ENCODE results near the gene PGF.

The PGF gene

GRCh38 chr14:74956280-74957072 lies 1.1 kb upstream of the PGF start:
- POLR2A ChIA-PET = interaction anchor here (0.6 kb wide), 1 partner anchor 166 kb away, joined by 5 read pairs; no protein-coding TSS in a partner anchor
- Histone ChIP-seq H3K9me3 (ENCODE audit: control insufficient read depth, insufficient read depth, low read depth, low read length) (no peaks in the 10 kb centered on the region), H3K4me3 (ENCODE audit: low read depth, low read length) (no peak overlapping the region), H3K27ac (ENCODE audit: extremely low read depth, low read depth, low read length) (no peak overlapping the region), H3K4me1 (ENCODE audit: control insufficient read depth, insufficient read depth, low read length) (peaks cover 17% of the 10 kb centered on the region), H3K36me3 (ENCODE audit: control insufficient read depth in 2 of 2, insufficient read depth in 1 of 2, low read length in 2 of 2) (peaks cover 0 to 20% of the 10 kb centered on the region in 2 experiments; a peak in 1 of 3 replicates)
- CTCF ChIA-PET = interaction anchor here (3.0 kb wide), 1 partner anchor 11 kb away, joined by 15 read pairs; no protein-coding TSS in a partner anchor
- TF ChIP-seq ZNF664 (tag by site-specific recombination; IDR thresholded peaks at IDR 0.05) (no peak), ZNF776 (tag by site-specific recombination; IDR thresholded peaks at IDR 0.05; ENCODE audit: borderline replicate concordance) (no peak), ZNF701 (tag by site-specific recombination; IDR thresholded peaks at IDR 0.05) (no peak), ZEB2 (tag by site-specific recombination; IDR thresholded peaks at IDR 0.05) (no peak), EGR2 (tag by site-specific recombination; IDR thresholded peaks at IDR 0.05; ENCODE audit: low read depth) (0 out of 2 replicates have a peak, but pooled peaks have one; percentile 23), ZFHX2 (tag by site-specific recombination; conservative IDR thresholded peaks at IDR 0.05) (peak; percentile 49), ZBTB17 (tag by site-specific recombination; IDR thresholded peaks at IDR 0.05) (peak; percentile 89), ZNF658 (tag by site-specific recombination; IDR thresholded peaks at IDR 0.05) (no peak)
- TF ChIP-seq, protein P1, sequence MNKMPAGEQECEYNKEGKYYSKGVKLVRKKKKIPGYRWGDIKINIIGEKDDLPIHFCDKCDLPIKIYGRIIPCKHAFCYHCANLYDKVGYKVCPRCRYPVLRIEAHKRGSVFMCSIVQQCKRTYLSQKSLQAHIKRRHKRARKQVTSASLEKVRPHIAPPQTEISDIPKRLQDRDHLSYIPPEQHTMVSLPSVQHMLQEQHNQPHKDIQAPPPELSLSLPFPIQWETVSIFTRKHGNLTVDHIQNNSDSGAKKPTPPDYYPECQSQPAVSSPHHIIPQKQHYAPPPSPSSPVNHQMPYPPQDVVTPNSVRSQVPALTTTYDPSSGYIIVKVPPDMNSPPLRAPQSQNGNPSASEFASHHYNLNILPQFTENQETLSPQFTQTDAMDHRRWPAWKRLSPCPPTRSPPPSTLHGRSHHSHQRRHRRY (tag by site-specific recombination; IDR thresholded peaks at IDR 0.05) = no peak

DNA sequence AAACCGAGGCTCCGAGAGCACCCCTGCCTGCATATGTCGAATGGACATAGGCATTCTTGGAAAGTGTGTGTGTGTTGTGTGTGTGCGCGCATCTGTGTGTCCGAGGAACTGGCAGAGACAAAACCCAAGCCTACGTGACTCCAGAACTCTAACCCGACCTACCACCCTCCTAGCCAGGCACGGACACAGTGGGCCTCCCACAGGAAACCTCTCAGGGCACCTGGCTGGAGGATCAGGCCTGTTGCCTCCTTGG lies 556 bp upstream of the PGF start:
- H3K27ac ChIP-seq (ENCODE audit: extremely low read depth, low read depth, low read length) = no peak overlapping the region; the same call in 1 of the 2 replicates
- ChIA-PET CTCF (interaction anchor here (1.0 to 3.0 kb wide), 2 partner anchors 10 to 21 kb away, joined by 7 to 15 read pairs; no protein-coding TSS in a partner anchor), POLR2A (interaction anchor here (1.0 to 1.6 kb wide), 5 partner anchors 14 to 113 kb away, joined by 3 to 6 read pairs (median 4); partner anchors contain the start of genes ACYP1, EIF2B2 and ZC2HC1C)
- H3K9me3 ChIP-seq (ENCODE audit: control insufficient read depth, insufficient read depth, low read depth, low read length) = no peaks in the 10 kb centered on the region
- peaks cover 0 to 20% of the 10 kb centered on the region in 2 experiments; a peak in 1 of 3 replicates for H3K36me3 ChIP-seq (ENCODE audit: control insufficient read depth in 2 of 2, insufficient read depth in 1 of 2, low read length in 2 of 2)
- peaks cover 20% of the 10 kb centered on the region for H3K4me1 ChIP-seq (ENCODE audit: control insufficient read depth, insufficient read depth, low read length)
- no peak overlapping the region for H3K4me3 ChIP-seq (ENCODE audit: low read depth, low read length)
- TF ChIP-seq, protein P1 (tag by site-specific recombination; IDR thresholded peaks at IDR 0.05) = no peak
- no peak for TF ChIP-seq ZNF394 (tag by site-specific recombination; IDR thresholded peaks at IDR 0.05; ENCODE audit: borderline replicate concordance)
- no peak for TF ChIP-seq REST (tag by site-specific recombination; IDR thresholded peaks at IDR 0.05)
- TF ChIP-seq PRDM10 (tag by site-specific recombination; IDR thresholded peaks at IDR 0.05) = no peak
- TF ChIP-seq GLIS1 (tag by site-specific recombination; IDR thresholded peaks at IDR 0.05) = no peak
- TF ChIP-seq, protein P2, sequence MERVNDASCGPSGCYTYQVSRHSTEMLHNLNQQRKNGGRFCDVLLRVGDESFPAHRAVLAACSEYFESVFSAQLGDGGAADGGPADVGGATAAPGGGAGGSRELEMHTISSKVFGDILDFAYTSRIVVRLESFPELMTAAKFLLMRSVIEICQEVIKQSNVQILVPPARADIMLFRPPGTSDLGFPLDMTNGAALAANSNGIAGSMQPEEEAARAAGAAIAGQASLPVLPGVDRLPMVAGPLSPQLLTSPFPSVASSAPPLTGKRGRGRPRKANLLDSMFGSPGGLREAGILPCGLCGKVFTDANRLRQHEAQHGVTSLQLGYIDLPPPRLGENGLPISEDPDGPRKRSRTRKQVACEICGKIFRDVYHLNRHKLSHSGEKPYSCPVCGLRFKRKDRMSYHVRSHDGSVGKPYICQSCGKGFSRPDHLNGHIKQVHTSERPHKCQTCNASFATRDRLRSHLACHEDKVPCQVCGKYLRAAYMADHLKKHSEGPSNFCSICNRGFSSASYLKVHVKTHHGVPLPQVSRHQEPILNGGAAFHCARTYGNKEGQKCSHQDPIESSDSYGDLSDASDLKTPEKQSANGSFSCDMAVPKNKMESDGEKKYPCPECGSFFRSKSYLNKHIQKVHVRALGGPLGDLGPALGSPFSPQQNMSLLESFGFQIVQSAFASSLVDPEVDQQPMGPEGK (tag by site-specific recombination; IDR thresholded peaks at IDR 0.05) = no peak
- no peak for TF ChIP-seq ZNF704 (tag by site-specific recombination; IDR thresholded peaks at IDR 0.05)
- TF ChIP-seq ZNF24 (tag by site-specific recombination; IDR thresholded peaks at IDR 0.05) = no peak
- no peak for TF ChIP-seq ZNF48 (tag by site-specific recombination; IDR thresholded peaks at IDR 0.05)
- TF ChIP-seq ZNF785 (tag by site-specific recombination; IDR thresholded peaks at IDR 0.05) = no peak
